ENCODE measurements around the gene AKT3.

Gene AKT3

GRCh38 chr1:243742819-243743218 lies 107.2 kb downstream of the AKT3 start:
- Histone ChIP-seq H3K36me3 (ENCODE audit: control insufficient read depth, low read depth, low read length) (no peaks in the 10 kb centered on the region), H3K4me1 (ENCODE audit: control insufficient read depth, low read depth, low read length) (peaks cover 65% of the 10 kb centered on the region), H3K9ac (ENCODE audit: low read length) (no peak overlapping the region), H3K9me3 (ENCODE audit: control insufficient read depth, low read depth, low read length) (peaks cover 4% of the 10 kb centered on the region), H3K27ac (ENCODE audit: low read length) (no peak overlapping the region), H3K27me3 (ENCODE audit: control insufficient read depth, insufficient read depth, low read length) (no peaks in the 10 kb centered on the region), H3K4me3 (ENCODE audit: low read length) (no peak overlapping the region)

GRCh38 chr1:243740255-243740999 lies 109.6 kb downstream of the AKT3 start:
- Histone ChIP-seq H3K9me3 (ENCODE audit: control insufficient read depth, low read depth, low read length) (peaks cover 4% of the 10 kb centered on the region), H3K36me3 (ENCODE audit: control insufficient read depth, low read depth, low read length) (no peaks in the 10 kb centered on the region), H3K27ac (ENCODE audit: low read length) (peak overlapping the region; percentile 85), H3K4me3 (ENCODE audit: low read length) (peak overlapping the region; percentile 6), H3K27me3 (ENCODE audit: control insufficient read depth, insufficient read depth, low read length) (no peaks in the 10 kb centered on the region), H3K9ac (ENCODE audit: low read length) (peak overlapping the region; percentile 20), H3K4me1 (ENCODE audit: control insufficient read depth, low read depth, low read length) (peaks cover 61% of the 10 kb centered on the region)

- Histone ChIP-seq H3K9ac (ENCODE audit: low read length) (peak overlapping the region; percentile 19), H3K4me1 (ENCODE audit: control insufficient read depth, low read depth, low read length) (peaks cover 59% of the 10 kb centered on the region), H3K36me3 (ENCODE audit: control insufficient read depth, low read depth, low read length) (no peaks in the 10 kb centered on the region), H3K4me3 (ENCODE audit: low read length) (peak overlapping the region; percentile 6), H3K27ac (ENCODE audit: low read length) (peak overlapping the region; percentile 85), H3K9me3 (ENCODE audit: control insufficient read depth, low read depth, low read length) (peaks cover 4% of the 10 kb centered on the region), H3K27me3 (ENCODE audit: control insufficient read depth, insufficient read depth, low read length) (no peaks in the 10 kb centered on the region)
Measured at GRCh38 chr1:243739335-243740003, 110.6 kb downstream of the AKT3 start.

- H3K27ac ChIP-seq (ENCODE audit: low read length), result no peak overlapping the region
- H3K9ac ChIP-seq (ENCODE audit: low read length), result no peak overlapping the region
- peaks cover 60% of the 10 kb centered on the region for H3K4me1 ChIP-seq (ENCODE audit: control insufficient read depth, low read depth, low read length)
- peaks cover 2% of the 10 kb centered on the region for H3K9me3 ChIP-seq (ENCODE audit: control insufficient read depth, low read depth, low read length)
- peak overlapping the region; percentile 13 for H3K4me3 ChIP-seq (ENCODE audit: low read length)
- H3K36me3 ChIP-seq (ENCODE audit: control insufficient read depth, low read depth, low read length), result no peaks in the 10 kb centered on the region
- H3K27me3 ChIP-seq (ENCODE audit: control insufficient read depth, insufficient read depth, low read length), result no peaks in the 10 kb centered on the region
Measured at GRCh38 chr1:243738020-243738419, 112.0 kb downstream of the AKT3 start.

GRCh38 chr1:243735457-243735856 lies 114.6 kb downstream of the AKT3 start:
- Histone ChIP-seq H3K27me3 (ENCODE audit: control insufficient read depth, insufficient read depth, low read length) (no peaks in the 10 kb centered on the region), H3K4me1 (ENCODE audit: control insufficient read depth, low read depth, low read length) (peaks cover 58% of the 10 kb centered on the region)

GRCh38 chr1:243734308-243734695 lies 115.7 kb downstream of the AKT3 start:
- H3K4me3 ChIP-seq (ENCODE audit: low read length), result no peak overlapping the region
- H3K36me3 ChIP-seq (ENCODE audit: control insufficient read depth, low read depth, low read length), result no peaks in the 10 kb centered on the region
- no peaks in the 10 kb centered on the region for H3K27me3 ChIP-seq (ENCODE audit: control insufficient read depth, insufficient read depth, low read length)
- H3K27ac ChIP-seq (ENCODE audit: low read length), result no peak overlapping the region
- peaks cover 47% of the 10 kb centered on the region for H3K4me1 ChIP-seq (ENCODE audit: control insufficient read depth, low read depth, low read length)
- no peak overlapping the region for H3K9ac ChIP-seq (ENCODE audit: low read length)
- no peaks in the 10 kb centered on the region for H3K9me3 ChIP-seq (ENCODE audit: control insufficient read depth, low read depth, low read length)

More at GRCh38 chr1:243735457-243735856, 114.6 kb downstream of the AKT3 start:
- Histone ChIP-seq H3K9me3 (ENCODE audit: control insufficient read depth, low read depth, low read length) (no peaks in the 10 kb centered on the region), H3K9ac (ENCODE audit: low read length) (no peak overlapping the region), H3K36me3 (ENCODE audit: control insufficient read depth, low read depth, low read length) (no peaks in the 10 kb centered on the region), H3K4me3 (ENCODE audit: low read length) (no peak overlapping the region), H3K27ac (ENCODE audit: low read length) (no peak overlapping the region)

GRCh38 chr1:243733670-243734307 lies 116.3 kb downstream of the AKT3 start:
- H3K27me3 ChIP-seq (ENCODE audit: control insufficient read depth, insufficient read depth, low read length), result no peaks in the 10 kb centered on the region
- H3K4me1 ChIP-seq (ENCODE audit: control insufficient read depth, low read depth, low read length), result peaks cover 43% of the 10 kb centered on the region
- H3K4me3 ChIP-seq (ENCODE audit: low read length), result no peak overlapping the region
- H3K9ac ChIP-seq (ENCODE audit: low read length), result no peak overlapping the region
- H3K36me3 ChIP-seq (ENCODE audit: control insufficient read depth, low read depth, low read length), result no peaks in the 10 kb centered on the region
- H3K27ac ChIP-seq (ENCODE audit: low read length), result no peak overlapping the region
- no peaks in the 10 kb centered on the region for H3K9me3 ChIP-seq (ENCODE audit: control insufficient read depth, low read depth, low read length)

- H3K27ac ChIP-seq (ENCODE audit: low read length), result no peak overlapping the region
Measured at GRCh38 chr1:243732637-243733036, 117.4 kb downstream of the AKT3 start.

GRCh38 chr1:243731974-243732625 lies 117.9 kb downstream of the AKT3 start:
- H3K27ac ChIP-seq (ENCODE audit: low read length), result no peak overlapping the region
- no peaks in the 10 kb centered on the region for H3K9me3 ChIP-seq (ENCODE audit: control insufficient read depth, low read depth, low read length)
- H3K9ac ChIP-seq (ENCODE audit: low read length), result no peak overlapping the region
- no peaks in the 10 kb centered on the region for H3K27me3 ChIP-seq (ENCODE audit: control insufficient read depth, insufficient read depth, low read length)
- H3K4me3 ChIP-seq (ENCODE audit: low read length), result no peak overlapping the region
- no peaks in the 10 kb centered on the region for H3K36me3 ChIP-seq (ENCODE audit: control insufficient read depth, low read depth, low read length)
- peaks cover 26% of the 10 kb centered on the region for H3K4me1 ChIP-seq (ENCODE audit: control insufficient read depth, low read depth, low read length)

More at GRCh38 chr1:243732637-243733036, 117.4 kb downstream of the AKT3 start:
- Histone ChIP-seq H3K4me1 (ENCODE audit: control insufficient read depth, low read depth, low read length) (peaks cover 31% of the 10 kb centered on the region), H3K36me3 (ENCODE audit: control insufficient read depth, low read depth, low read length) (no peaks in the 10 kb centered on the region), H3K9me3 (ENCODE audit: control insufficient read depth, low read depth, low read length) (no peaks in the 10 kb centered on the region), H3K4me3 (ENCODE audit: low read length) (no peak overlapping the region), H3K27me3 (ENCODE audit: control insufficient read depth, insufficient read depth, low read length) (no peaks in the 10 kb centered on the region), H3K9ac (ENCODE audit: low read length) (no peak overlapping the region)

GRCh38 chr1:243731301-243731891 lies 118.6 kb downstream of the AKT3 start:
- H3K36me3 ChIP-seq (ENCODE audit: control insufficient read depth, low read depth, low read length), result no peaks in the 10 kb centered on the region
- H3K9ac ChIP-seq (ENCODE audit: low read length), result no peak overlapping the region
- H3K4me1 ChIP-seq (ENCODE audit: control insufficient read depth, low read depth, low read length), result peaks cover 19% of the 10 kb centered on the region
- no peak overlapping the region for H3K27ac ChIP-seq (ENCODE audit: low read length)
- H3K27me3 ChIP-seq (ENCODE audit: control insufficient read depth, insufficient read depth, low read length), result no peaks in the 10 kb centered on the region
- no peak overlapping the region for H3K4me3 ChIP-seq (ENCODE audit: low read length)
- H3K9me3 ChIP-seq (ENCODE audit: control insufficient read depth, low read depth, low read length), result no peaks in the 10 kb centered on the region
